ENCODE data around the gene SINHCAF.
"Not testable (repeated sequence)": the region's sequence is repeated elsewhere in the genome, so short reads cannot be mapped to it uniquely, and the experiment has no call there.

Gene SINHCAF

GRCh38 chr12:31248337-31248736 lies 77.6 kb downstream of the SINHCAF start:
- H3K27ac ChIP-seq = no peak overlapping the region
- no peaks in the 10 kb centered on the region for H3K27me3 ChIP-seq (ENCODE audit: insufficient read depth, low read depth, severe bottlenecking)
- no peak for DNase-seq
- no peaks in the 10 kb centered on the region for H3K9me3 ChIP-seq (ENCODE audit: severe bottlenecking)
- no peak overlapping the region for H3K4me3 ChIP-seq (ENCODE audit: low read depth, low read length)
- H3K36me3 ChIP-seq = no peaks in the 10 kb centered on the region
- TF ChIP-seq, protein P1, sequence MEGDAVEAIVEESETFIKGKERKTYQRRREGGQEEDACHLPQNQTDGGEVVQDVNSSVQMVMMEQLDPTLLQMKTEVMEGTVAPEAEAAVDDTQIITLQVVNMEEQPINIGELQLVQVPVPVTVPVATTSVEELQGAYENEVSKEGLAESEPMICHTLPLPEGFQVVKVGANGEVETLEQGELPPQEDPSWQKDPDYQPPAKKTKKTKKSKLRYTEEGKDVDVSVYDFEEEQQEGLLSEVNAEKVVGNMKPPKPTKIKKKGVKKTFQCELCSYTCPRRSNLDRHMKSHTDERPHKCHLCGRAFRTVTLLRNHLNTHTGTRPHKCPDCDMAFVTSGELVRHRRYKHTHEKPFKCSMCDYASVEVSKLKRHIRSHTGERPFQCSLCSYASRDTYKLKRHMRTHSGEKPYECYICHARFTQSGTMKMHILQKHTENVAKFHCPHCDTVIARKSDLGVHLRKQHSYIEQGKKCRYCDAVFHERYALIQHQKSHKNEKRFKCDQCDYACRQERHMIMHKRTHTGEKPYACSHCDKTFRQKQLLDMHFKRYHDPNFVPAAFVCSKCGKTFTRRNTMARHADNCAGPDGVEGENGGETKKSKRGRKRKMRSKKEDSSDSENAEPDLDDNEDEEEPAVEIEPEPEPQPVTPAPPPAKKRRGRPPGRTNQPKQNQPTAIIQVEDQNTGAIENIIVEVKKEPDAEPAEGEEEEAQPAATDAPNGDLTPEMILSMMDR (IDR thresholded peaks at IDR 0.05; ENCODE audit: low read depth, low read length) = no peak

DNA sequence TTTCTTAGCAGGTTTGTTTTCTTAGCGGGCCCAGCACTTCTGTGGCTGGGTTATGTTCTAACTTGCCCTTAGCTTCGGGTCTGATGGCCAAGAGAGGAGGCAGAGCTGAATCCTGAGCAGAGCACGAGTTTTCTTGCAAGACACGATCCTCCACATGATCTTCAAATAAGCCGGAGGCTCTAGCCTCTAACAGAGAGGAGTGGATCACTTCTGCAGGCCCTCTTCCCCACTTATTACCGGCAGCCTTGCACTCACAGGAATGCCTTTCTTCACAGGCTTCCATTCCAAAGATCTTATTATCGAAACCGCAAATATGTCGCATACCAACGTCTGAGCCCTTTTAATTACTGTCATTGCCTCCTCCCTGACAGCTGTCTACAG lies 79.5 kb downstream of the SINHCAF start:
- Histone ChIP-seq H3K27ac (no peak overlapping the region), H3K4me3 (ENCODE audit: low read depth, low read length) (no peak overlapping the region), H3K27me3 (ENCODE audit: insufficient read depth, low read depth, severe bottlenecking) (no peaks in the 10 kb centered on the region), H3K9me3 (ENCODE audit: severe bottlenecking) (no peaks in the 10 kb centered on the region), H3K36me3 (no peaks in the 10 kb centered on the region)
- DNase-seq = no peak
- TF ChIP-seq, protein P1 (IDR thresholded peaks at IDR 0.05; ENCODE audit: low read depth, low read length) = no peak

GRCh38 chr12:31245822-31246469 lies 80.0 kb downstream of the SINHCAF start:
- Histone ChIP-seq H3K9me3 (ENCODE audit: severe bottlenecking) (no peaks in the 10 kb centered on the region), H3K36me3 (no peaks in the 10 kb centered on the region), H3K4me3 (ENCODE audit: low read depth, low read length) (no peak overlapping the region), H3K27me3 (ENCODE audit: insufficient read depth, low read depth, severe bottlenecking) (no peaks in the 10 kb centered on the region), H3K27ac (no peak overlapping the region)
- DNase-seq = no peak
- TF ChIP-seq, protein P1 (IDR thresholded peaks at IDR 0.05; ENCODE audit: low read depth, low read length) = no peak

GRCh38 chr12:31242418-31242817 lies 83.5 kb downstream of the SINHCAF start:
- H3K27me3 ChIP-seq (ENCODE audit: insufficient read depth, low read depth, severe bottlenecking); H3K27ac ChIP-seq; DNase-seq; H3K9me3 ChIP-seq (ENCODE audit: severe bottlenecking); H3K36me3 ChIP-seq; H3K4me3 ChIP-seq (ENCODE audit: low read depth, low read length): not testable (repeated sequence)

GRCh38 chr12:31238764-31239387 lies 87.1 kb downstream of the SINHCAF start:
- Histone ChIP-seq H3K9me3 (ENCODE audit: severe bottlenecking) (no peaks in the 10 kb centered on the region), H3K27me3 (ENCODE audit: insufficient read depth, low read depth, severe bottlenecking) (no peaks in the 10 kb centered on the region), H3K36me3 (no peaks in the 10 kb centered on the region), H3K27ac (no peak overlapping the region), H3K4me3 (ENCODE audit: low read depth, low read length) (no peak overlapping the region)
- TF ChIP-seq, protein P1 (IDR thresholded peaks at IDR 0.05; ENCODE audit: low read depth, low read length) = peak; percentile 75
- DNase-seq = peak; percentile 75

DNA sequence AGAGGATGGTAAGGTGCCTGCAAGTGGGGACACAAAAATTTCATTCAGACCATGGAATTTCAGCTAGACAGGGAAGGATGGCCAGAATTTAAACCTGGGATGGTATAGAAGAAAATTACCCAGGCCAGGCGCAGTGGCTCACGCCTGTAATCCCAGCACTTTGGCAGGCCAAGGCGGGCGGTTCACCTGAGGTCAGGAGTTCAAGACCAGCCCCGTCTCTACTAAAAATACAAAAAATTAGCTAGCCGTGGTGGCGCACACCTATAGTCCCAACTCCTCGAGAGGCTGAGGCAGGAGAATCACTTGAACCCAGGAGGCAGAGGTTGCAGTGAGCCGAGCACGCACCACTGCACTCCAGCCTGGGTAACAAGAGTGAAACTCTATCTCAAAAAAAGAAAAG lies 87.6 kb downstream of the SINHCAF start:
- DNase-seq; H3K27ac ChIP-seq; H3K36me3 ChIP-seq; H3K27me3 ChIP-seq (ENCODE audit: insufficient read depth, low read depth, severe bottlenecking); H3K4me3 ChIP-seq (ENCODE audit: low read depth, low read length); H3K9me3 ChIP-seq (ENCODE audit: severe bottlenecking): not testable (repeated sequence)

All from WERI-Rb-1 (cell line).